GM10266 (cell line): ENCODE measurements around the gene KCNJ10.

Experiments
- DNase-seq: peaks from one replicate; pipeline ENCODE4 v3.0.0; 2012; ENCODE audit errors: extremely low spot score
- CTCF ChIP-seq: IDR thresholded peaks from 2 replicates; pipeline ENCODE4 v1.5.1; 2012; ENCODE audit warnings: mild to moderate bottlenecking, low read depth; ENCODE audit not compliant: control insufficient read depth, insufficient read depth; ENCODE audit errors: missing control alignments

The KCNJ10 gene

DNA sequence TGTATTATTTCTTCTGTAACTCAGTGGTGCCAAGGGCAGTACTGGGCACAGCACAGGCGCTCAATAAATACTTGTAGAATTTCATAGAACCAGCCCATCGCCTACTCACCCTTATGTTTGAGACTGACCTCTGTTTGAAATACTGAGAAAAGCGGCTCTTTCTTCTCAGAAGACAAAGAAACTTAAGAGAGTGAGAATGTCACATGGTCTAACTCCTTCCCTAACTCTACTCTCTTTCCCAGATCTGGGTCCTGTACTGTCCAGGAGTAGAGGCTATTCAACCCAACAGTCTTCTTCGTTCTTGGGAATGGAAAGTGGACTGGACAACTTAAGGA, 24.3 kb upstream of the KCNJ10 start:
- no peak for DNase-seq
- no peak for TF ChIP-seq CTCF

GRCh38 chr1:160093624-160094290, 23.8 kb upstream of the KCNJ10 start:
- no peak for TF ChIP-seq CTCF
- no peak for DNase-seq

DNA sequence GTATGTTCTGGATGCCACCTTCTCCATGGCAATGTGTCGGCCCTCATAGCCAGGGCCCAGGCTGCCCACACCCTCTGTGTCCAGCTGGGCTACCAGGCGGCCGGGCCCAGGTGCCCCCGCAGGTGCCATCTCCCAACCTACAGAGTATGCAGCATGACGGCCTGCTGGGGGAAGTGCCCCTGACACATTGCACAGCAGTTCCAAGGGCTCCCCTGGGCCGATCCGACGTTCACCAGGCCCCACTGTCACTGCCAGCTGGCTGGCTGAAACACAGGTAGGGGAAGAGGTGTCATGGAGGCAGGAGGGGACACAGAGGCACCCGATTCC, 23.1 kb upstream of the KCNJ10 start:
- no peak for DNase-seq
- no peak for TF ChIP-seq CTCF

DNA sequence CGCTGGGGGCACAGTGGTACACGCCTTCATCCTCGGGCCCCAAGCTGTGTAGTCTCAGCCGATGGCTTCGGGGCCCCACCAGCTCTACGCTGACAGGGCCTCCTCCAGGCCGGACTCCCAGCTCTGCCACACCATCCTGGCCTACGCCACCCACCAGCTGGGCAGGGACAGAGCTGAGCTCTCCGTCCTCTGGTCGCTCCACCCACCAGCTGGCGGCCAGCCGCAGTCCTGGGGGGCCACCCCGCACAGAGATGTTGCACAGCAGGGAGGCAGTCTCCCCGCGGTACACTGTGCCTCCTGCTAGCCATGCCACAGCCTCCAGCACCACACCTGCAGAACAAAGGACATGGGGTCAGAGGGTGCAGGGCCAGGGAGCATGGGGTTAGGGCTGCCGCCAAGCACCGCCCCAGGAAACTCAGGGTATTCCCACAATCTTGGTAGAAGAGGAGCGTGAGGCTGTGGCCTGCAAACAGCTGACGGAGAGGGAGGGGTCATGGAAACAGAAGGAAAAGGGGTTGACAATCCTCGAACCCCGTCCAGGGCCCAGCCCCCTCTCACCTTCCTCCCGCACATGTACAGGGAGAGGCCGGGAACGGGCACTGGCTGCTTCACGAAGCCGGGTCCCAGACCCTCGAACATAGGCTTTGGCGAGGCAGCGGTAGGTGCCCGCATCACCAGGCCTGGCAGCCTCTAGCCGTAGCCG, 22.6 kb upstream of the KCNJ10 start:
- no peak for DNase-seq
- TF ChIP-seq CTCF: no peak

- no peak for DNase-seq
- no peak for TF ChIP-seq CTCF
Observed at GRCh38 chr1:160091666-160092223, 21.8 kb upstream of the KCNJ10 start.

GRCh38 chr1:160090760-160091159, 20.8 kb upstream of the KCNJ10 start:
- DNase-seq: no peak
- TF ChIP-seq CTCF: no peak

DNA sequence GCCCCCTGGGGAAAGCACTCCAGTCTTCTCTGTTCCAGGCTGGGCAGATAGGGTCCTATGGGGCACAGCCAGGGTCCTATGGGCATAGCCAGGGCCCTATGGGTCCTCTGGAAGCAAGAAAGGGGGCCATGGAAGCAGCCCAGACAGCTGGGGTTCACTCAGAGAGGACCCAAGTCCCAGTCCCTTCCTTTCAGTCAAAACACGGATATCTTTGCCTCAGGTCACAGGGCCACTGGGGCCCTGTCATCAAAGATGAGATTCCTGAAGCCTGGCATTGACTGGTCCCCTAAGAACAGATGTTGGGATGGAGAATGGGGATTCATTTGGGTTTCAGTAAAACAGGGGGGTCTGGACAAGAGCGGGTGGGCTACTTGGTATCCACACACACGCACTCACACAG, 19.9 kb upstream of the KCNJ10 start:
- no peak for TF ChIP-seq CTCF
- no peak for DNase-seq
